GM19328 (cell line): ENCODE measurements around the gene CPSF4L.

Experiments
- ATAC-seq: cut with Tn5 transposase; IDR thresholded peaks from one replicate; pipeline ENCODE4 v1.9.1; 2021; ENCODE audit warnings: mild to moderate bottlenecking, moderate library complexity; ENCODE audit not compliant: unreplicated experiment

Gene CPSF4L

DNA sequence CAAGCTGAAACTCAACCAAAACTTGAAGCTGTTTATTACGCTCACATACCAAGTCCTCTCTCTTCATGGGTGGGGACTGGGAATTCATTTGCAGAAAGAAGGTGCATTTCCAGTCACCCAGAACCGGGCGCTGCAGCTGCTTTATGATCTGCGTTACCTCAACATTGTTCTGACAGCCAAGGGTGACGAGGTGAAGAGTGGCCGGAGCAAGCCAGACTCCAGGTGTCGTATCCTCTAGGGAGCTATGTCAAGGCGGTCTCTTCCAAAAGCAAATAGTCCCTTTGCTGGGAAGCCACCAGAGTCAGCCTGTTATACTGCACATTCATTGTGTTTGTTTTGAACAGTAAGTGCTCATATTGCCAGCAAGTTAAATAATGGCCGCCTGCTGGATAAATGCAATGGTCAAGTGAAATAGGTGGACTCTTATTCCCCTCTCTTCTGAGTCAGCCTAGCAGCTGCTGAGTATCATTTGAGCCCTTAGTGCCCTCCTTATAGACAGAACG lies 56.2 kb downstream of the CPSF4L start:
- ATAC-seq: no peak

GRCh38 chr17:73203788-73204479 lies 57.7 kb downstream of the CPSF4L start:
- ATAC-seq: no peak

DNA sequence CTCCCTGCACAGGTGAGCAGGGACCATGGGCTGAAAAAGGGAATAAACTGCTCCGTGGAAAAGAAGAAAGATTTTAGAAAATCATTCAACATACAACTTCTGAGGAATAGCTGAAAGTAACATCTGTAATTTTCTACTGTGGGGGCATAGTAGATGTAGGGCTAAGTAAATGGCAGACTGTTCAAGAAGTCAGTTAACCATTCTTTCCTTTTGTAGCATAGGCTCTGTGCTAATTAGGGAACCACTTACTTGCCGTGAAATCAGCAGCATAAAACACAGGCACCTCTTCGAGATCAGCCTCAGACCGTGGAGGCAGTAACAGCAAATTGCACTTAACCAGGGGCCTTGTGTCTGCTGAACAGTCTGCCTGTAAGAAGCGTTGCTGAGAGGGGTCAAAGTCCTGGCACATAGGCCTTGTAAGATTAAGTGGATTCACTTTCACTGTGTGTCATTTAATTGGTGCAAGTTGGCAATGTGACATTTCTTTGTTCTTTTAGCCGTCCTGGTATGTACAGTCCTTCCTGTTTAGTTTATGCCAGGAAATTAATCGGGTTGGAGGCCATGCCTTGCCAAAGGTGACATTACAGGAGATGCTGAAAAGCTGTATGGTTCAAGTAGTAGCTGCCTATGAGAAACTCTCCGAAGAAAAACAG lies 58.4 kb downstream of the CPSF4L start:
- ATAC-seq: no peak

DNA sequence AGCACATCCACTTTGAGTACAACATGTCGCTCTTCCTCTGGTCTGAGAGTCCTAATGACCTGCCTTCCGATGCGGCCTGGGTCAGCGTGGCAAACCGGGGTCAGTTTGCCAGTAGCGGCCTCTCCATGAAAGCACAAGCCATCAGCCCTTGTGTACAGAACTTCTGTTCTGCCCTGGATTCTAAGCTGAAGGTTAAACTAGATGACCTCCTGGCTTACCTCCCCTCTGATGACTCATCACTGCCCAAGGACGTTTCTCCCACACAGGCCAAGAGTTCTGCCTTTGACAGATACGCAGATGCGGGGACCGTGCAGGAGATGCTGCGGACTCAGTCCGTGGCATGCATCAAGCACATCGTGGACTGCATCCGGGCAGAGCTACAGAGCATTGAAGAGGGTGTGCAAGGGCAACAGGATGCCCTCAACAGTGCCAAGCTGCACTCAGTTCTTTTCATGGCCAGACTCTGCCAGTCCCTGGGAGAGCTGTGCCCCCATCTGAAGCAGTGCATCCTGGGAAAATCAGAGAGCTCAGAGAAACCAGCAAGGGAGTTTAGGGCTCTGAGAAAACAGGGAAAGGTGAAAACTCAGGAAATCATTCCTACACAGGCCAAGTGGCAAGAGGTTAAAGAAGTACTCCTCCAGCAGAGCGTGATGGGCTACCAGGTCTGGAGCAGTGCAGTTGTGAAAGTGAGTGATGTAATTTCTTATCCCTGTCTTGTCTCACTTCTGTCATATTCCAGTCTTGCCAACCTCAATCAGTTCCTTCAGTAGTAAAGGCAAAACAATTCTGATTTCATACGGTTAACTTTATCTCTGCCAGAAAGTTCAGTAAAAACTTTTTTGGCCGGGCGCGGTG lies 60.2 kb downstream of the CPSF4L start:
- ATAC-seq: no peak

DNA sequence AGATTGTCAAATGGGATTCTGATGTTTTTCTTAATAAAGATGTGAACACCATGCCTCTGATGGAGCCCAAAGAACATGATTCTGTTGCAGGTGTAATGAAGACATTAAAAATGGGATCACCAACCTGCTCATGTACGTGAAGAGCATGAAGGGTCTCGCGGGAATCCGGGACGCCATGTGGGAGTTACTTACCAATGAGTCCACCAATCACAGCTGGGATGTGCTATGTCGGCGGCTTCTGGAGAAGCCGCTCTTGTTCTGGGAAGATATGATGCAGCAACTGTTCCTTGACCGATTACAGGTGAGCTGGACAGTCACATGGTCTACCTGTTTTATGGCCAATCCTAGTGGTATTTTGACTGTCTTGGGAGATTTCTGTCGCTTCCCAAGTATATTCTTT lies 61.2 kb downstream of the CPSF4L start:
- no peak for ATAC-seq

GRCh38 chr17:73199751-73200317 lies 61.8 kb downstream of the CPSF4L start:
- ATAC-seq: no peak

GRCh38 chr17:73198930-73199260 lies 62.8 kb downstream of the CPSF4L start:
- no peak for ATAC-seq
